Skeletal muscle tissue (tissue), 4 donors: Measurements from ENCODE around the gene MEP1A. TPM values are rescaled to one million over a fixed set of nuclear protein-coding genes. Genes with fewer than 3 reads are reported as not detected.
"Not testable (repeated sequence)": the region's sequence is repeated elsewhere in the genome, so short reads cannot be mapped to it uniquely, and the experiment has no call there.

ENCODE experiments used
- H3K27ac ChIP-seq: one replicate; pipeline ENCODE4 v1.7.0; 2013; ENCODE audit warnings: mild to moderate bottlenecking, low read depth, low read length, inconsistent platforms
- H3K27me3 ChIP-seq, 3 donors: one replicate each; pipeline ENCODE4 v1.7.0; 2013; ENCODE audit warnings: low read length in 3 of 3; ENCODE audit not compliant: control insufficient read depth in 3 of 3, insufficient read depth in 3 of 3
- H3K36me3 ChIP-seq, 3 donors: one replicate each; pipeline ENCODE4 v1.7.0; 2013; ENCODE audit warnings: low read length in 3 of 3; ENCODE audit not compliant: control insufficient read depth in 3 of 3, insufficient read depth in 3 of 3
- H3K4me1 ChIP-seq, 3 donors: one replicate each; pipeline ENCODE4 v1.7.0; 2013; ENCODE audit warnings: low read length in 3 of 3, mild to moderate bottlenecking in 3 of 3; ENCODE audit not compliant: control insufficient read depth in 3 of 3, insufficient read depth in 3 of 3
- H3K4me3 ChIP-seq, 3 donors: one replicate each; pipeline ENCODE4 v1.7.0; 2013; ENCODE audit warnings: low read length in 3 of 3
- H3K9ac ChIP-seq, 3 donors: one replicate each; pipeline ENCODE4 v1.7.0; 2013; ENCODE audit warnings: low read length in 3 of 3, mild to moderate bottlenecking in 3 of 3, moderate library complexity in 2 of 3, low read depth in 1 of 3
- H3K9me3 ChIP-seq, 3 donors: one replicate each; pipeline ENCODE4 v1.7.0; 2013; ENCODE audit warnings: low read length in 3 of 3; ENCODE audit not compliant: control insufficient read depth in 3 of 3
- total RNA-seq: library from RNA; depleted of rRNA; stranded (reverse); fragments of >200 nt; gene quantifications from one replicate; pipeline ENCODE4 v1.2.3, GENCODE V29; 2014
- donor health status: Osteomylitis.

The MEP1A gene
- total RNA-seq, 1 donor from 2014 or later = not detected

DNA sequence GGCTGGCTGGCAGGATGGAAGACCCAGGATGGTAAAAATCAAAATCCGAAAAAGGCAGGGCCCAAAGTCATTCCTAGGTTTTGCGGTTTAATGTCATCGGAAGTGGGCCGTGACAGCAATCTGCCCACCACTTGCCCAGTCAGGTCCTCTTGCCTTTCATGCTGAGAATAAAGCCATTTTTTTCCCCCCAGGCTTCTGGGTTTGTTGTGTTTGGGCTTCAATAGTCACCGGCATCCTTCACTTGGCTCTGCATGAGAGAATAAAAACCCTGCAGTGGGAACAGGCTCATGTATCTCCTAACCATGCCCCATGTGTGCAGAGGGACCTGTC, 56.1 kb downstream of the MEP1A start:
- peak overlapping the region in 1 of 3 donors; percentile 18 for H3K4me3 ChIP-seq

DNA sequence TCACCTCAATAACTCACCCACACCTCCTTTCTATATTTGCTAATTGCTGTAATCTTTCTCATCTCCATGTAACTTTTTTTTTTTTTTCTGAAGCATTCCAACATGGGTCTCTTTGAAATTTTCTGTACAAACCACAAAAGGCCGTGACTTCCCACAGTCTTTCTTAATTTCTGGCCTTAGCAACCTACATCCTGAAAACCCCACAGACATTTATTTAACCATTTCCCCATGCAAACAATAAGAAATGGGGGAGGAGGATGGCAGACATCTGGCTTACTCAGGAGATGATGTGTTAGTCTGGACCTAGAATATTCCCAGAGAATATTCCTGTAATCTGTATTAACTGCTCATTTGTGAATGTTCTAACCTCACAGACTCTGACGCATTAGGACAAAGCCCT, 57.6 kb downstream of the MEP1A start:
- Histone ChIP-seq H3K4me3 (no peak overlapping the region), H3K27me3 (peaks cover 0 to 5% (median 0%) of the 10 kb centered on the region in 3 donors), H3K27ac (no peak overlapping the region), H3K4me1 (peaks cover 4 to 5% (median 4%) of the 10 kb centered on the region in 3 donors), H3K9ac (no peak overlapping the region), H3K36me3 (no peaks in the 10 kb centered on the region), H3K9me3 (no peaks in the 10 kb centered on the region)

More for the DNA sequence above, 56.1 kb downstream of the MEP1A start:
- H3K9me3 ChIP-seq = no peaks in the 10 kb centered on the region
- H3K4me1 ChIP-seq = peaks cover 4 to 5% (median 4%) of the 10 kb centered on the region in 3 donors
- no peak overlapping the region for H3K27ac ChIP-seq
- no peak overlapping the region for H3K9ac ChIP-seq
- peaks cover 0 to 5% (median 0%) of the 10 kb centered on the region in 3 donors for H3K27me3 ChIP-seq
- no peaks in the 10 kb centered on the region for H3K36me3 ChIP-seq

DNA sequence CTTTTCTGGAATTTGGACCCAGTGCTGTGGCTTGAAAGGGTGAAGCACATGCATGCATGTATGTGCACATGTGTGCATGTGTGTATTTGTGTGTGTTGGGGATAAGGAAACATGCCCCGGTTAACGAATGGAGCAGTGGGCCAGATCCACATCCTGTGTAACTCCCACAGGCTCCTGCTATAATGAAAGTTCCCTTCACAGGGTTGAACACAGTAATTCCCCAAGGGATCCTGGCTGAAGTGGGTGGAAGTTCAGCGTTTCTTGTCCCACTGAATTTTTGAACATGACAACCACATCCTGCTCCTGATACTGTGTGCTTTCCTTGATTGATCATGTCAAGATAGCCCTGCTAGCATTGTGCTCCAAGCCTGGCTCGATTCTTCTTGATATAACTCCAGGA, 58.4 kb downstream of the MEP1A start:
- not testable (repeated sequence) for H3K4me1 ChIP-seq, H3K27ac ChIP-seq, H3K9ac ChIP-seq, H3K27me3 ChIP-seq, H3K4me3 ChIP-seq, H3K36me3 ChIP-seq, H3K9me3 ChIP-seq

DNA sequence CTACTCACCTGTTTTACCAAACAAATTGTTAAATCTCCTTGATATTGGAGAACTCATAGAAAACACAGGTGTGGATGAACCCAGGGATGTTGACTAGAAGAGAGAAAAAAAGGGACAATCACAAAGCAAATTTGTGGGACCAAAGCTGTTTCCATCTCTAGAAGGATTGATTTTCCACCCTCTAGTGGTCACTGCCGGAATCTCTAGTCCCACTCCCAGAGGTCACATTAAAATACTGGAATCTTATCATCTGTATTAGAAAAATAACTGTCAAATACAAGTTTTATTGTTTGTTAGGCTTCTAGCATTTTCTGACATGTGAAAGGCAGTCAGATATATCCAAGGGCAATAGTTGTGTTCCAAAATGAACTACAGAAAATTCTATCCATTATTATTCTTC, 62.8 kb downstream of the MEP1A start:
- not testable (repeated sequence) for H3K9me3 ChIP-seq, H3K9ac ChIP-seq, H3K4me1 ChIP-seq, H3K27me3 ChIP-seq, H3K4me3 ChIP-seq, H3K36me3 ChIP-seq, H3K27ac ChIP-seq

DNA sequence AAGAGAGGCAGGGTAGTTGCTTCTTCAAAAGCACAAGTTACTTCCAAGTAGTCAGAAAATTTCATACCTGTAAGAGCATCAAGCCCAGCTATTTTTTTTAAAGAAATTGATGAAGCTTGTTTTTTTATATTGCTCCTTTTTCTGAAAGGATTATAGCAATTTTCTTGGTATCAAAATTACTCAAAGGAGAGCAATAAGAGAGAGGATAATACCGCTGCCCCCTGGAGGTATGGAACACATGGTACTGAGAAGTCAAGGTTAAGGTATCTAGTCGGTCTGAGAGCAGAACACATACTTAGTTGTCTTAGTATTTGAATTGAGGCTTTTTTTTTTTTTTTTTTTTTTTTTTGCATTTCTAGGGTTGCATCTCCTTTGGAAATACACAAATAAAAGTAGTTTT, 69.2 kb downstream of the MEP1A start:
- Histone ChIP-seq H3K36me3 (peaks cover 0 to 3% (median 0%) of the 10 kb centered on the region in 3 donors), H3K9ac (no peak overlapping the region), H3K27me3 (no peaks in the 10 kb centered on the region), H3K27ac (no peak overlapping the region), H3K4me1 (no peaks in the 10 kb centered on the region), H3K4me3 (no peak overlapping the region), H3K9me3 (no peaks in the 10 kb centered on the region)

DNA sequence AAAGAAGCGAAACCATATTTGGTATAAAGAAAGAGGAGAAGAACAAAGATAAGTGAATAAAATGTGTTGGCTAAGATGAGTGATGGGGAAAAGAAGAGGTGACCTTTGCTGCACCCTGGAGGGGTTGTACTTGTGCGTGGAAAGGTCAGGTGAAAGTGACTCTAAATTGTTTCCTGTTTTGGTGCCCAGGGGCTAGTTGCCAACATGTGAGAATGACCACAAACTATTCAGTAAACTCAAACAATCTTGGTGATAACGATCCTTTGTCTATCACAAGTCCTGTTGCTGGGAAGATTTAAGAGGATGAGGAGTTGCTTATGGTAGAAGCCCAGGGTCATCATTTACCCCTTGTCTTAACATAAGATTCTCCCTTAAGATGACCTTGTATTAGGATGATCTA, 70.6 kb downstream of the MEP1A start:
- Histone ChIP-seq H3K27ac (no peak overlapping the region), H3K4me3 (no peak overlapping the region), H3K36me3 (peaks cover 0 to 3% (median 0%) of the 10 kb centered on the region in 3 donors), H3K9me3 (no peaks in the 10 kb centered on the region), H3K4me1 (no peaks in the 10 kb centered on the region), H3K27me3 (no peaks in the 10 kb centered on the region), H3K9ac (no peak overlapping the region)

DNA sequence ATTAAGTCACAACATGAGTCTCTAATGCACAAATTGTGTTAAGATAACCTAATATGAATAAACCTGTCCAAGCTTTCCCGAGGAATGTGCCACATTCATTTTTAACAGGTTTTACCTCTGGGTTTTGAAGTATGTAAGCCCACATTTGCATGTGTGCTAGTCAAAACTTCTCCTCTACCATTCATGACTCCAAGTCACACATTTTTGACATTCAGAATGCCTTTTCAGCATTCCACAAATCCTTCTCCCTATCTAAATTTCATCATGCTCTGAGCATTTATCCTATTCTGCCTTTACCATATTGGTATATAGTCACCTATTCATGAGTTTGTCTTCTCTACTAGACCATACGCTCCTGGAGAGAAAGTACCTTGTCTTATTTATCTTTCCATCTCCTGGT, 72.0 kb downstream of the MEP1A start:
- Histone ChIP-seq H3K9ac (no peak overlapping the region), H3K27me3 (no peaks in the 10 kb centered on the region), H3K36me3 (peaks cover 0 to 3% (median 0%) of the 10 kb centered on the region in 3 donors), H3K27ac (no peak overlapping the region), H3K4me1 (no peaks in the 10 kb centered on the region), H3K4me3 (no peak overlapping the region), H3K9me3 (no peaks in the 10 kb centered on the region)

DNA sequence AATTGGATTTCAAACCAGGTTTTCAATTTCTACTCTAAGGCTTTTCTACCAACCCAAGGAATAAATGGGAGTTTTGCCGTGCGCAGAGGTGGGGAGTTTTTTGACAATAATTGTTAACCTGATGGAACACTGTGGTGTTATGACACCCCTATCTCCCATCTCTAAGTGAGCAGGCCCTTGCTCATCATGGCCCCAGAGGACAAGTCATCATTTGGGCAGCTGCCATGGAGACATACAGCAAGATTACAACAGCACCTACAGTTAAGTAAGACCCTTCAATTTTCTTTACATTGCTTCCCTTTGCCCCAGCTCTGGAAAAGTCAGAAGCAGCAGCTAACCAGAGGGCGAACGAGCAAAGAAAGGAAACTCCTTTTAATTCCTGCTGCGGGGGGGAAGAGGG, 74.2 kb downstream of the MEP1A start:
- Histone ChIP-seq H3K4me1 (no peaks in the 10 kb centered on the region), H3K9ac (no peak overlapping the region), H3K27me3 (no peaks in the 10 kb centered on the region), H3K27ac (no peak overlapping the region), H3K36me3 (peaks cover 0 to 5% (median 0%) of the 10 kb centered on the region in 3 donors), H3K9me3 (no peaks in the 10 kb centered on the region), H3K4me3 (no peak overlapping the region)

DNA sequence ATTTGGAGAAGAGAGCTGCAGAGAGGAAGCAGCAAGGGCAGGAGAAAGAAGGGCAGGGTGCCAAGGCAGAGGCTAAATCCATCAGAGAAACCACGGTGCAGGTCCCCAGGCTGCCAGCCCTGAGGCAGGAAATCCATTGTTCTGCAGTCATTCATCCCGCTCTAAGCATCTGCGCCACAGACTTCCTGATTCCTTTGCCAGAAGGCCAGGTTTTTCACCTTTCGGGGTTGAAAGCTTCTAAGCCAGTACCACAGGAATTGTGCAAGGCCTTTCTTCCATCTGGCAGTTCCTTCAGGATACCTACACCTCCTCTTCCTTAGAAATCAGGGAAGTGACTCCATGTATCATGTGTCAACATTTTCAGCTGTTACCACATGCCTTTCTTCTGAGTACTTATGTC, 82.9 kb downstream of the MEP1A start:
- Histone ChIP-seq H3K27me3 (peaks cover 0 to 2% (median 0%) of the 10 kb centered on the region in 3 donors), H3K36me3 (no peaks in the 10 kb centered on the region), H3K9ac (no peak overlapping the region), H3K4me3 (no peak overlapping the region), H3K4me1 (peaks cover 0 to 2% (median 0%) of the 10 kb centered on the region in 3 donors), H3K9me3 (no peaks in the 10 kb centered on the region), H3K27ac (no peak overlapping the region)

DNA sequence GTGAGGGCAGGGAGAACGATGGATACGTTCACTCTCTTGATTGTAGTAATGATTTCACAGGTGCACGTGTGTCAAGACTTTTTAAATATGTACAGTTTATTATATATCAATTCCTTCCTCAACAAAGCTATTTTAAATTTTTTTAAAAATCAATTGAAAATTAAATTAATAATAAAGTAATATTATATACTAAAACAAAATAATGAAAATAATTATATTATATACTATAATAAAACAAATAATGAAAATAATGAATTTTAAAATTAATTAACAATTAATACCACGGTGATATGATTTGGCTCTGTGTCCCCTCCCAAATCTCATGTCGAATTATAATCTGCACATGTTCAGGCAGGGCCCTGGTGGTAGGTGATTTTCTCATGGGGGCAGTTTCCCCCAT, 85.8 kb downstream of the MEP1A start:
- no peaks in the 10 kb centered on the region for H3K9me3 ChIP-seq
- H3K27ac ChIP-seq = no peak overlapping the region
- H3K9ac ChIP-seq = no peak overlapping the region
- no peak overlapping the region for H3K4me3 ChIP-seq
- no peaks in the 10 kb centered on the region for H3K27me3 ChIP-seq
- H3K36me3 ChIP-seq = peaks cover 0 to 3% (median 0%) of the 10 kb centered on the region in 3 donors
- H3K4me1 ChIP-seq = peaks cover 0 to 2% (median 0%) of the 10 kb centered on the region in 3 donors

DNA sequence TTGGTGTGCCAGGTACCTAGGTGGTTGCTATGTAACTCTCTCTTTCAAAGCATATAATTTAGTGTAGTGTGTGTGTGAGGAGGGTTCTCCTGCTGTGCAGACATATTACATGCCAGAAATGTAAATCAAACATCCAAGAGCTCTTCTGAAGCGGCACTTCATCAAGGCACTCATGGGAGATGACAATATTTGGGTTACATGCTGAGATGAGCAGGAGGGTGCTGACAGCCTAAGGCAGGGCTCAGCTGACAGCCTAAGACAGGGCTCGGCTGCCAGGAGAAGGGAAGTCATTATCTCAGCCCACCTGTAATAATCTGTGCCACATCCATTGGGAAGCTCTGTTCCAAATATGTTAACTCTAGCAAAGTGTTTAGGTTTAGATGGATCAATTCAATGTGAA, 89.5 kb downstream of the MEP1A start:
- H3K4me1 ChIP-seq = no peaks in the 10 kb centered on the region
- H3K27me3 ChIP-seq = no peaks in the 10 kb centered on the region
- no peak overlapping the region for H3K27ac ChIP-seq
- H3K4me3 ChIP-seq = no peak overlapping the region
- peaks cover 0 to 4% (median 3%) of the 10 kb centered on the region in 3 donors for H3K36me3 ChIP-seq
- no peaks in the 10 kb centered on the region for H3K9me3 ChIP-seq
- H3K9ac ChIP-seq = no peak overlapping the region
